ENCODE measurements around the gene RAB3A. TPM values are rescaled to one million over a fixed set of nuclear protein-coding genes. Genes with fewer than 3 reads are reported as not detected.

The RAB3A gene
- total and polyA plus RNA-seq, 9 of the 15 experiments (the other 6 are each of a cell fraction or from before 2014, with no cell fraction given) = 0.17 to 5.1 (median 0.90) TPM; not detected in 1

DNA sequence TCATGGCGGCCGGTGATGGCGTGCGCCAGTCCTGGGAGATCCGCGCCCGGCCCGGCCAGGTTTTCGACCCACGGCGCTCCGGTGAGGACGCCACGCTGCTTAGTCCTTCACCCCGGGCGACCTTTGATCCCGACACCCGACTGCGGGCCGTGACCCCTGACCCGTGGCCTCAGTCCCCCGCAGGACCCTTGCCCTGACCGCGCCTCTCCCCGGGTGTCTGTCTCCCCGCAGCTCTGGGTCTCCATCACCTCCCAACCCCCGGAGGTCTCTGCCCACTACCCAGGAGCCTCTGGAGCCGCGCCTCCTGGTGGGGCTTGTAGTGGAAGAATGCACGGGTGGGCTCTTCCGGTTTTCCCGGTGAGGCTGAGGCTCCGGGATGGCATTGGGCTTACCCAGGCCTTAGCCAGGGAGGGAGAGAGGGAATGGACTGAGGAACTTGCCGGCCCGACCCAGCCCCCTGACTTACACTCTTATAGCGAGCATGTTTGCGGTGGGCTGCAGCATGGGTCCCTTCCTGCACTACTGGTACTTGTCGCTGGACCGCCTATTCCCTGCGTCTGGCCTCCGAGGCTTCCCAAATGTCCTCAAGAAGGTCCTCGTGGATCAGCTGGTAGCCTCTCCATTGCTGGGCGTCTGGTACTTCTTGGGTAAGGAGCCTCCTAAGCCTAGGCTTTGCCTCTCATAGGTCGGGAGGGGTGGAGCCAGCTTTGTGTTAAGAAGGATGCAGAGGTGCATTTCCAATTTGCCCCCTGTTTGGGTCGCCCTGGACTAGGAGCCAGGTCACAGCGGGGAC, 10.3 kb downstream of the RAB3A start (continued):
- TF ChIP-seq, protein P1, sequence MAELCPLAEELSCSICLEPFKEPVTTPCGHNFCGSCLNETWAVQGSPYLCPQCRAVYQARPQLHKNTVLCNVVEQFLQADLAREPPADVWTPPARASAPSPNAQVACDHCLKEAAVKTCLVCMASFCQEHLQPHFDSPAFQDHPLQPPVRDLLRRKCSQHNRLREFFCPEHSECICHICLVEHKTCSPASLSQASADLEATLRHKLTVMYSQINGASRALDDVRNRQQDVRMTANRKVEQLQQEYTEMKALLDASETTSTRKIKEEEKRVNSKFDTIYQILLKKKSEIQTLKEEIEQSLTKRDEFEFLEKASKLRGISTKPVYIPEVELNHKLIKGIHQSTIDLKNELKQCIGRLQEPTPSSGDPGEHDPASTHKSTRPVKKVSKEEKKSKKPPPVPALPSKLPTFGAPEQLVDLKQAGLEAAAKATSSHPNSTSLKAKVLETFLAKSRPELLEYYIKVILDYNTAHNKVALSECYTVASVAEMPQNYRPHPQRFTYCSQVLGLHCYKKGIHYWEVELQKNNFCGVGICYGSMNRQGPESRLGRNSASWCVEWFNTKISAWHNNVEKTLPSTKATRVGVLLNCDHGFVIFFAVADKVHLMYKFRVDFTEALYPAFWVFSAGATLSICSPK (IDR thresholded peaks at IDR 0.05; ENCODE audit: borderline replicate concordance) = no peak
- TF ChIP-seq, protein P2, sequence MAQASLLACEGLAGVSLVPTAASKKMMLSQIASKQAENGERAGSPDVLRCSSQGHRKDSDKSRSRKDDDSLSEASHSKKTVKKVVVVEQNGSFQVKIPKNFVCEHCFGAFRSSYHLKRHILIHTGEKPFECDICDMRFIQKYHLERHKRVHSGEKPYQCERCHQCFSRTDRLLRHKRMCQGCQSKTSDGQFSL (CRISPR knock-in tag; IDR thresholded peaks at IDR 0.05) = no peak
- TF ChIP-seq, protein P2 (tag; IDR thresholded peaks at IDR 0.05) = no peak
- TF ChIP-seq TGIF2 (CRISPR knock-in tag; IDR thresholded peaks at IDR 0.05) (0 out of 2 replicates have a peak, but pooled peaks have one; percentile 39), GATA2 (CRISPR knock-in tag; IDR thresholded peaks at IDR 0.05) (no peak), ZNF431 (CRISPR knock-in tag; IDR thresholded peaks at IDR 0.05) (0 out of 2 replicates have a peak, but pooled peaks have one; percentile 14), JUND (IDR thresholded peaks at IDR 0.05; ENCODE audit: borderline replicate concordance, low read depth, low read length) (no peak), JUND (tag; IDR thresholded peaks at IDR 0.05; ENCODE audit: borderline replicate concordance, low read depth, low read length) (no peak), NR2C2 (CRISPR knock-in tag; IDR thresholded peaks at IDR 0.05) (peak; percentile 75), NR2C2 (tag; IDR thresholded peaks at IDR 0.05) (peak; percentile 95), HOXB6 (CRISPR knock-in tag; IDR thresholded peaks at IDR 0.05; ENCODE audit: borderline replicate concordance) (no peak), SRSF9 (IDR thresholded peaks at IDR 0.05; ENCODE audit: borderline replicate concordance, low read depth, low read length) (no peak), BRCA1 (IDR thresholded peaks at IDR 0.05) (no peak), BRCA1 (CRISPR knock-in tag; IDR thresholded peaks at IDR 0.05) (0 out of 2 replicates have a peak, but pooled peaks have one; percentile 82), E2F1 (CRISPR knock-in tag; IDR thresholded peaks at IDR 0.05) (peak; percentile 46; the same call in 1 of the 2 replicates), ESRRB (CRISPR knock-in tag; IDR thresholded peaks at IDR 0.05; ENCODE audit: borderline replicate concordance) (no peak), SLC30A9 (CRISPR knock-in tag; IDR thresholded peaks at IDR 0.05) (no peak)
- TF ChIP-seq, protein P3, sequence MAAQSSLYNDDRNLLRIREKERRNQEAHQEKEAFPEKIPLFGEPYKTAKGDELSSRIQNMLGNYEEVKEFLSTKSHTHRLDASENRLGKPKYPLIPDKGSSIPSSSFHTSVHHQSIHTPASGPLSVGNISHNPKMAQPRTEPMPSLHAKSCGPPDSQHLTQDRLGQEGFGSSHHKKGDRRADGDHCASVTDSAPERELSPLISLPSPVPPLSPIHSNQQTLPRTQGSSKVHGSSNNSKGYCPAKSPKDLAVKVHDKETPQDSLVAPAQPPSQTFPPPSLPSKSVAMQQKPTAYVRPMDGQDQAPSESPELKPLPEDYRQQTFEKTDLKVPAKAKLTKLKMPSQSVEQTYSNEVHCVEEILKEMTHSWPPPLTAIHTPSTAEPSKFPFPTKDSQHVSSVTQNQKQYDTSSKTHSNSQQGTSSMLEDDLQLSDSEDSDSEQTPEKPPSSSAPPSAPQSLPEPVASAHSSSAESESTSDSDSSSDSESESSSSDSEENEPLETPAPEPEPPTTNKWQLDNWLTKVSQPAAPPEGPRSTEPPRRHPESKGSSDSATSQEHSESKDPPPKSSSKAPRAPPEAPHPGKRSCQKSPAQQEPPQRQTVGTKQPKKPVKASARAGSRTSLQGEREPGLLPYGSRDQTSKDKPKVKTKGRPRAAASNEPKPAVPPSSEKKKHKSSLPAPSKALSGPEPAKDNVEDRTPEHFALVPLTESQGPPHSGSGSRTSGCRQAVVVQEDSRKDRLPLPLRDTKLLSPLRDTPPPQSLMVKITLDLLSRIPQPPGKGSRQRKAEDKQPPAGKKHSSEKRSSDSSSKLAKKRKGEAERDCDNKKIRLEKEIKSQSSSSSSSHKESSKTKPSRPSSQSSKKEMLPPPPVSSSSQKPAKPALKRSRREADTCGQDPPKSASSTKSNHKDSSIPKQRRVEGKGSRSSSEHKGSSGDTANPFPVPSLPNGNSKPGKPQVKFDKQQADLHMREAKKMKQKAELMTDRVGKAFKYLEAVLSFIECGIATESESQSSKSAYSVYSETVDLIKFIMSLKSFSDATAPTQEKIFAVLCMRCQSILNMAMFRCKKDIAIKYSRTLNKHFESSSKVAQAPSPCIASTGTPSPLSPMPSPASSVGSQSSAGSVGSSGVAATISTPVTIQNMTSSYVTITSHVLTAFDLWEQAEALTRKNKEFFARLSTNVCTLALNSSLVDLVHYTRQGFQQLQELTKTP (IDR thresholded peaks at IDR 0.05; ENCODE audit: low read depth in 1 of 2, partially characterized antibody in 2 of 2) = no peak
- TF ChIP-seq, protein P4, sequence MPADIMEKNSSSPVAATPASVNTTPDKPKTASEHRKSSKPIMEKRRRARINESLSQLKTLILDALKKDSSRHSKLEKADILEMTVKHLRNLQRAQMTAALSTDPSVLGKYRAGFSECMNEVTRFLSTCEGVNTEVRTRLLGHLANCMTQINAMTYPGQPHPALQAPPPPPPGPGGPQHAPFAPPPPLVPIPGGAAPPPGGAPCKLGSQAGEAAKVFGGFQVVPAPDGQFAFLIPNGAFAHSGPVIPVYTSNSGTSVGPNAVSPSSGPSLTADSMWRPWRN (IDR thresholded peaks at IDR 0.05; ENCODE audit: low read depth) = no peak
